Stimulated activated CD4-positive, alpha-beta T cell treated with anti-CD3 and anti-CD28 coated beads, Interleukin-12 subunit alpha, Interleukin-12 subunit beta, amount 100 ng/mL, for 48 hours (primary cell): Measurements from ENCODE around the gene PGF.

Experiments
- DNase-seq, 3 donors: peaks; one replicate each; pipeline ENCODE4 v3.0.0-alpha.2; 2020; ENCODE audit warnings: low read depth in 2 of 3, low spot score in 1 of 3

The PGF gene

DNA sequence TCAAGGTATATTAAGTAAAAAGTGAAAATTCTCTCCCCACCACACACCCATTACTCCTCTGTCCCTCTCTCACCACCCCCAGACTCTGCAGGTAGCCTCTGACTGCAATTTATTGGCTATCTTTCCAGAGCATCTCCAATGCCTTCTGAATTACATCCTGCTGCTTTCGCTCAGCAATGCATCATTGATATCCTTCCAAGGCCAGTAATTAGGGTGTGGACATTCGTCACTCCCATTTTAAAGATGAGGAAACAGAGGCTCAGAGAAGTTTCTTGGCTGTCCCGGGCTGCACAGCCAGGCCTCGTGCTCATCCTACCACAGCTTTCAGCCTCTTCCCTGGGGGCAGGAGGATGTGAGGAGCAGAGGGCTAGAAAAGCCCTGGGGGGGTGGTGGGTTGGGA, 23.6 kb upstream of the PGF start:
- DNase-seq, result no peak

DNA sequence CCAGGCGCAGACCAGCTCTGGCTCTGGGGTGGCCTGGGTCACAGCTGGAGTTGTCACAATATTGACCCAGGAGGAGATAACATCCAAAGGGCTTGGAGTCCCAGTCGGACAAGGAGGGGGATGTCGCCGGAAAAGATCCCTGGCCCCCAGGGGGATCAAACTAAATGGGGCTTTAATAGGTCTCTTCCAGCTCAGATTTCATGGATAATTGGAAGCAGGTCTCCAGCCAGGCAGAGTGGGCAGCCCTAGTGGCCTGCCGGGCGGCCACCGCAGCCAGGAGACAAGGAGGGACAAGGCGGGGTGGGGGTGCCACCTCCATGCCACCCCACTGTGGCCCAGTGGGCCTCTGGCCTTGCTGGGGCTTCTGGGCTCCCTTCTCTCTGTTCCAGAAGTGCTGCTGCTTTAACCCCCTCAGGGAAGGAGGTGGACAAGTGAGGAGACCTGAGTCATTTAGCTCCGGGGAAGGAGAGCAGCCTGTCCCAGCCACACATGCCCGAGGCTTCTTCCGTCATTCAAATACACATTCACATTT, 23.1 kb upstream of the PGF start:
- DNase-seq, result no peak

GRCh38 chr14:74977901-74978385, 22.5 kb upstream of the PGF start:
- no peak for DNase-seq

DNA sequence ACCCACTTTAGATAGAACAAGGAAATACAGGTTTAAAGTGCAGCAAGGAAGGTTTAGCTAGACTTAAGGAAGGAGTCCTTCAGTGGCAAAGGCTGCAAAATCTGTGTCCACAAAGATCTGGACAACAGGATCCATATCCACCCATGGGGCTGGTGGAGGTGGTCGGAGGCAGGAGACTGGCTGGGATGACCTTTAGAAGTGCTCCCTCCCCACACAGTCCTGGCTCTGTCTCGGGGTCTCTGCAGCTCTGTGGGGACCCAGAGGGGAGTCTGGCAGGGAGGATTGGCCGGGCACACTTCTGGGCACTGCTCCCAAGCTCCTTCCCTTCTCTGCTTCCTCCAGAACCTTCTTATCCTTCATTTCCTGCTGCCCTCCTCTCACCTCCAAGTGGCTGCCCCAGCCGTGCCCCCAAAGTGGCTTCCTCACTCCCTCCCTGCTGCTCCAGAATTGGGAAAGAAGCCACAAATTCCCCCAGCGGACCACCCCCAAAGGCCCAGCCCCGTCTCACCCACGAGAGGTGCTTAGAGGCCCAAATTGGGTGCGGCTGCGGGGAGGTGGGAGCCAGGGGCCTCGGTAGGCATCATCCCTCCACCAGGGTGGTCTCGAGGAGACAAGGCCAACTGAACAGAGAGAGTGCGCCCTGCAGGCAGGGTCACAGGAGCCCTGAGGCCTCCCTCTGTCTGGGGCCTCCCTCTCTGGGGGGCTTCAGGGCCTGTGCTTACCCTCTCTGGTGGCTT, 21.9 kb upstream of the PGF start:
- no peak for DNase-seq

GRCh38 chr14:74976264-74977113, 21.1 kb upstream of the PGF start:
- no peak for DNase-seq

GRCh38 chr14:74975059-74975810, 19.8 kb upstream of the PGF start:
- DNase-seq, result no peak

DNA sequence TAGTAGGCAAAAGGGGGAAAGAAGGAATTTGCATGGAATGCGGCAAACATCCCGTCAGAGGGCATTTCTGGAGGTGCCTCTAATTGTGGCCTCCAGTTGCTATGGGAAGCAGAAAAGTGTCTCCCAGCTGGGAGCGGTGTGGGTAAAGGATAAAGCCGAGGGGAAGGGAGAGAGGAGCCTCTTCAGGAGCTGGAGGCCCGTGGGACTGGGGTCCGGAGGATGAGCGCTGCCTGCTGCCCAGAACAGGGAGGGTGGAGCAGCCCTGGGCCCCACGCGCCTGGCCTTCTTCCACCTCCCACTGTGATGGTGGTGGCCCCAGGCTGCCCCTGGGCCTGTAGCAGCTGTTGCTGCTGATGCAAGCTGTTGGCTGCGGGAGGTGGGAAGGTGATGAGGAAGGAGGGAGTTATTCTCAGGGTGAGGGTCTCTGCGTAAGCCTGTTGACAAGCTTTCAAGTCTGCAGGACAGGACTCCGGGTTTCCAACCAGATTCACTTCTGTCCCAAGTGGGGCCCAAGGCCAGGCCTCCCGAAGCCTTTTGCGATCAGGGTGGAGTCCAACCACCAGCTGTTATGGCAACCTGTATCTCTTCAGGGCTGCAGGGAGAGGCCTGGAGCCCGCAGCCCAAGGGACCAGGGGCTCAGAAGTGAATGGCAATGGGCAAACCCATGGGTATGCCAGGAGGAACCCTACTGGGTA, 19.1 kb upstream of the PGF start:
- DNase-seq, result no peak

- no peak for DNase-seq
These were observed 18.5 kb upstream of the PGF start for GRCh38 chr14:74973905-74974363.

- DNase-seq, result peak in 2 of 3 donors; percentile 4 to 7
These were observed 17.7 kb upstream of the PGF start for GRCh38 chr14:74973003-74973653.

DNA sequence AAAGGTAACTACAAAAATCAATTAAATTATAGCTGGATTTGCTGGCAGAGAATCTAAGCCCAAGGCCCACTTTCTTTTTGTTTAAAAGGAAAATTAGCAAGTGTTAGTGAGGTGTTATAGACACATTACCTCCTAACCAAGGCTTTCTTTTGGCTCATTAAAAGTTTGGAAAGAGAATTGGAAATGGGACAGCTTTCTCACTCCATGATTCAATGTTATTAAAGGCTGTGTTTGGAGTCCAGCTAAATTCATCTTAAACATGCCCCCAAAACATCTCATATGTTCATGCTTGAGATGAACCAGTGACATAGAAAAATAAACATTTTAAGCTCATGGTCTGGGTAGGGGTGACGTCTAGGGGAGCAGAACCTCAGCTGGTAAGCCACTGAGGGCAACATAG, 13.4 kb upstream of the PGF start:
- no peak for DNase-seq

DNA sequence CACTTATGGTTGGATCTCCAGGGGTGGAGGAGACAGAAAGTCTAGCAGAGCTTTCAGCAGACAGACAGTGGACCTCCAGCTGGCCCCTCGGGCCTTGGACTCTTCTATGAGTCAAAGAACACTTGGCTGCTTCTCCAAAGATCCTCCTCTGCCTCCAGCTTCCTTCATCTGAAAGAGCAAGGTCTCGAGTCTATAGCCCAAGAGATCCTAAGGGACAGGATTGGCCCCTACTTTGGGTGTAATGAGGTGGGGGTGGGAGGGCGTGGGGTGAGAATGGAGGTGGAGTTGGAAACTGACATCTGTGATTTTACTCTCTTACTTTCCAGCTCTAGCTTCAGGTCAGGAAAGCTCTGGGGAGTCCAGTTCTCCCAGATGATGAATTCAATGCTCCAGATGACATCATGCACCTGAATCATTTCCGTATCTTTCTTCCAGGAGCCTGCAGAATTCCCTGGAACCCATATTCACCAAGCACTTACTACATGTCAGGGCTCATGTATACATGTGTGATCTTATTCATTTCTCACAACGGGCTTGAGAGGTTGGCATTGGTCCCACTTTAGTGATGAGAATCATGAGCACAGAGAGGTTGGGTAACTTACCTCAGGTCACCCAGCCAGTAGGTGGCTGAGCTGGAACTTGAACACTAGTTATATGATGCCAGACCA, 10.2 kb upstream of the PGF start:
- DNase-seq, result no peak

GRCh38 chr14:74964787-74965485, 9.5 kb upstream of the PGF start:
- DNase-seq, result no peak

GRCh38 chr14:74963705-74964271, 8.4 kb upstream of the PGF start:
- no peak for DNase-seq

DNA sequence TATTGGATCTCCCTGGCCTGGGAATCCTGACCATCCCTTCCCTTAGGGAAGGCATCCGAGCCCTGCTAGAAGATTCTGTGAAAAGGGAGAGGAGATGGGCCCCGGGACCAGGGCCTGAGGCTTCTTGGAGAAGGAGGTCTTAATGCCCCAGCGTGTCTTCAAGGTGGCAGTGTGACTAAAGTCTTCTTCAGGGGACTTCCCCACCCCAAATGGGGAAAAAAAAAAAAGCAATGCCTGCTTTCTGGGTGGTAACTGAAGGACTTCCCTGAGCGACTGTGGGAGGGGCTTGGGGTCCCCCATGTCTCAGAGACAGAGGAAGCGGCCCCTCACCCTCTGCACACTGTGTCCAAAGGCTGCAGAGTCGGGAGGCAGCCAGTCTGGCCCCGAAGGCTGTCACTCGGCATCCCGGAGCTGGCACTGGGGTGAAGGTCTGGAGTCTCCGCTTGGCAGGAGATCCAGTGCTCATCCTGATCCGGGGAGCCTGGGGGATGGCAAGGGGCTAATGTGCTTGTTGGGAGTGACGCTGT, 7.8 kb upstream of the PGF start:
- DNase-seq, result no peak

- DNase-seq, result no peak
These were observed 7.1 kb upstream of the PGF start for GRCh38 chr14:74962493-74962892.

DNA sequence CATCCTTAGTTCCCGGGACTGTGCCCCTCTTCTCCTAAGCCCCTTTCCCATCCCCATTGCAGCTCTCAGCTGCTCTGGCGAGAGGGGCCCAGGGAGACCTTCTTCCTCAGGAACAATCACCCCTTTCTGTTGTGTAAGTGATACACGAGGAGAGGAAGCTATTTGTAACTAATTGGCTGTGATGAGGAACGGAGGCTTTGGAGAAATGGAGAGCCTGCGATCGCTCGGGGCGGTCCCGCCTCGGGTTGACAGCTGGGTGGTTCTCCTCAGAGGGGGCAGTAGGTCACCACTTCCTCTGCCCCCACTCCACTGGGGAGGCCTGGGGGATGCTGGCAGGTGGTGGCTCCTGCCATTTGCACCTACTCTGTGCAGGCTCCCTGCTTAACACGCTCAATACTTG, 6.6 kb upstream of the PGF start:
- no peak for DNase-seq

DNA sequence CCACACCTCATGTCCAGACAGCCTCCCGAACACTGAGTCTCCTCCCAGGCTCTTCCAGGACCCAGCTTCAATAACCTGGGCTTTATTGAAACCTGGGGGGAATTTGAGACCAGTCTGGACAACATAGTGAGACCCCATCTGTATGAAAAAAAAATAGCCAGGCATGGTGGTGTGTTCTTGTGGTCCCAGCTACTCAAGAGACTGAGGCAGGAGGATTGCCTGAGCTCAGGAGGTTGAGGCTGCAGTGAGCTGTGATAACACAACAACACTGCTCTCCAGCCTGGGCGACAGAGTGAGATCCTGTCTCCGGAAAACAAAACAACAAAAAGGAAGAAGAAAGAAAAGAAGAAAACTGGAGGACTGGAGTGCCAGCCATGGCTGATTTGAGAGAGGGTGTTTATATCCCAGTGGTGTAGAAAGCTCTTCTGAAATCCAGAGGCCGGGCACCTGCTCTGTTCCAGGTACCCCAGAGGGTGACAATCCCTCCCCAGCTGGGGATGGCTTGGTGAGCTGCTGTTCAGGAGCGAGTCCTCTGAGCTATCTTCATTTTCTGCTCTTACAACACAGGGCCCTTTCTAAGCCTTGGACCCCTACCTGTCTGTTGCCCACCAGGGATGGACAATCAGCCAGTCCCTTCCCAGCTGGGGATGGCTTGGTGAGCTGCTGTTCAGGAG, 6.0 kb upstream of the PGF start:
- no peak for DNase-seq

- DNase-seq, result no peak
These were observed 5.3 kb upstream of the PGF start for GRCh38 chr14:74960736-74961135.
